Superior temporal gyrus (tissue), 1 donor: Measurements from ENCODE around the gene MARCHF7.
"Not testable (repeated sequence)": the region's sequence is repeated elsewhere in the genome, so short reads cannot be mapped to it uniquely, and the experiment has no call there.

Experiments
- DNase-seq: peaks from one replicate; pipeline ENCODE4 v3.0.0-alpha.2; 2016; ENCODE audit errors: extremely low spot score

The MARCHF7 gene

GRCh38 chr2:159716857-159717256 lies 4.6 kb downstream of the MARCHF7 start:
- no peak for DNase-seq

GRCh38 chr2:159720676-159721075 lies 8.4 kb downstream of the MARCHF7 start:
- DNase-seq = no peak

GRCh38 chr2:159722580-159722979 lies 10.3 kb downstream of the MARCHF7 start:
- DNase-seq = no peak

- not testable (repeated sequence) for DNase-seq
Measured at GRCh38 chr2:159724795-159725572, 12.7 kb downstream of the MARCHF7 start.

GRCh38 chr2:159725713-159726112 lies 13.4 kb downstream of the MARCHF7 start:
- DNase-seq = no peak

GRCh38 chr2:159728629-159729028 lies 16.3 kb downstream of the MARCHF7 start:
- no peak for DNase-seq

- no peak for DNase-seq
Measured at GRCh38 chr2:159735648-159736047, 23.3 kb downstream of the MARCHF7 start.

GRCh38 chr2:159736048-159736447 lies 23.7 kb downstream of the MARCHF7 start:
- DNase-seq = no peak

GRCh38 chr2:159737292-159737916 lies 25.1 kb downstream of the MARCHF7 start:
- DNase-seq = no peak

- no peak for DNase-seq
Measured at GRCh38 chr2:159737917-159738296, 25.6 kb downstream of the MARCHF7 start.

- DNase-seq = no peak
Measured at GRCh38 chr2:159738509-159739390, 26.4 kb downstream of the MARCHF7 start.

- no peak for DNase-seq
Measured at GRCh38 chr2:159742846-159743245, 30.5 kb downstream of the MARCHF7 start.

GRCh38 chr2:159744363-159744762 lies 32.1 kb downstream of the MARCHF7 start:
- DNase-seq = no peak

- not testable (repeated sequence) for DNase-seq
Measured at GRCh38 chr2:159745237-159745636, 32.9 kb downstream of the MARCHF7 start.

GRCh38 chr2:159748089-159748488 lies 35.8 kb downstream of the MARCHF7 start:
- no peak for DNase-seq

- DNase-seq = no peak
Measured at GRCh38 chr2:159750873-159751272, 38.6 kb downstream of the MARCHF7 start.

- DNase-seq = no peak
Measured at GRCh38 chr2:159753797-159754196, 41.5 kb downstream of the MARCHF7 start.

GRCh38 chr2:159755014-159755413 lies 42.7 kb downstream of the MARCHF7 start:
- no peak for DNase-seq

- no peak for DNase-seq
Measured at GRCh38 chr2:159755788-159756187, 43.5 kb downstream of the MARCHF7 start.

GRCh38 chr2:159758239-159758638 lies 45.9 kb downstream of the MARCHF7 start:
- DNase-seq = no peak

- no peak for DNase-seq
Measured at GRCh38 chr2:159758686-159759085, 46.4 kb downstream of the MARCHF7 start.

- no peak for DNase-seq
Measured at GRCh38 chr2:159759577-159759976, 47.3 kb downstream of the MARCHF7 start.
